Cardiac fibroblast (primary cell): ENCODE data around the gene KCNQ5.

Experiments
- DNase-seq, 2 donors: peaks; one replicate each; pipeline versions ENCODE4 v3.0.0 to v3.0.0-alpha.2; 2010; ENCODE audit warnings: low read depth in 2 of 2
- H3K4me3 ChIP-seq, 2 donors: replicated peaks in 1 of 2; 1 replicate in 1 of 2; 2 replicates in 1 of 2; pipeline ENCODE4 v1.5.1; 2011; ENCODE audit warnings: low read depth in 2 of 2, low read length in 2 of 2, mild to moderate bottlenecking in 2 of 2, moderate library complexity in 1 of 2
- CTCF ChIP-seq: IDR thresholded peaks from one replicate; pipeline ENCODE4 v1.5.1; 2011; ENCODE audit warnings: low read depth, mild to moderate bottlenecking, low read length, inconsistent platforms

KCNQ5 gene

GRCh38 chr6:73004861-73005260, 383.0 kb downstream of the KCNQ5 start:
- H3K4me3 ChIP-seq: no peak overlapping the region
- no peak for DNase-seq
- TF ChIP-seq CTCF: no peak

GRCh38 chr6:73006146-73006545, 384.3 kb downstream of the KCNQ5 start:
- no peak overlapping the region for H3K4me3 ChIP-seq
- no peak for TF ChIP-seq CTCF
- peak in 1 of 2 donors; percentile 2 for DNase-seq

GRCh38 chr6:73011945-73012344, 390.1 kb downstream of the KCNQ5 start:
- no peak for TF ChIP-seq CTCF
- no peak overlapping the region for H3K4me3 ChIP-seq
- DNase-seq: peak; percentile 20 to 22

GRCh38 chr6:73017476-73017875, 395.6 kb downstream of the KCNQ5 start:
- no peak for TF ChIP-seq CTCF
- H3K4me3 ChIP-seq: no peak overlapping the region

GRCh38 chr6:73024598-73024997, 402.7 kb downstream of the KCNQ5 start:
- TF ChIP-seq CTCF: no peak
- DNase-seq: no peak

More at GRCh38 chr6:73017476-73017875, 395.6 kb downstream of the KCNQ5 start:
- DNase-seq: no peak

GRCh38 chr6:73027691-73028090, 405.8 kb downstream of the KCNQ5 start:
- TF ChIP-seq CTCF: no peak
- H3K4me3 ChIP-seq: no peak overlapping the region
- no peak for DNase-seq

More at GRCh38 chr6:73024598-73024997, 402.7 kb downstream of the KCNQ5 start:
- no peak overlapping the region for H3K4me3 ChIP-seq

GRCh38 chr6:73028124-73028766, 406.4 kb downstream of the KCNQ5 start:
- H3K4me3 ChIP-seq: no peak overlapping the region
- no peak for DNase-seq
- no peak for TF ChIP-seq CTCF
